HepG2 (cell line): ENCODE results near the gene CPT1B. TPM values are rescaled to one million over a fixed set of nuclear protein-coding genes. Genes with fewer than 3 reads are reported as not detected.

ENCODE experiments used
- ATAC-seq: fragments of 200-7000 bp; cut with Tn5 transposase; 3 replicates; pipeline ENCODE4 v1.9.1; 2020; ENCODE audit warnings: mild to moderate bottlenecking, moderate library complexity
- BruUV-seq: library from RNA; stranded (reverse); fragments of 400-500 nt; replicated peaks from 2 replicates; lab custom pipeline; 2021; lab: Mats Ljungman, UMichigan
- CTCF ChIA-PET: fragments of 300-600 bp; formaldehyde crosslinking; extraction: SDS; loops from one replicate; lab custom pipeline; 2021; ENCODE audit warnings: low total read pairs, inconsistent platforms, low intra/inter-chr PET ratio; lab: Yijun Ruan, JAX
- POLR2A ChIA-PET: fragments of 350-600 bp; sonication (Branson Sonifier 250); formaldehyde crosslinking; loops from one replicate; lab custom pipeline; 2020; ENCODE audit warnings: antibody characterized with exemption, inconsistent platforms; lab: Yijun Ruan, JAX
- DNase-seq: peaks from one replicate; pipeline ENCODE4 v3.0.0-alpha.2; 2015; ENCODE audit warnings: low spot score
- FAIRE-seq: peaks from 3 replicates; lab custom pipeline; 2011; peaks lifted over from hg19 to GRCh38; lab: Jason Lieb, UNC
- H2AFZ ChIP-seq: one replicate; pipeline ENCODE4 v1.6.1; 2011; ENCODE audit warnings: low read length, inconsistent platforms
- H3K27ac ChIP-seq: fragments of 300-600 bp; 3 replicates; pipeline ENCODE4 v1.8.0; 2011; ENCODE audit warnings: mixed run types, mild to moderate bottlenecking, mixed read lengths, low read length, inconsistent platforms; ENCODE audit not compliant: insufficient read depth; ENCODE audit errors: extremely low read length
- H3K27me3 ChIP-seq, 2 experiments: fragments of 200-600 bp in 1 of 2; 2 replicates in 1 of 2; 3 replicates in 1 of 2; pipeline versions ENCODE4 v1.6.0 to v1.8.0; 2011; ENCODE audit warnings: low read length in 2 of 2, mild to moderate bottlenecking in 2 of 2, moderate library complexity in 2 of 2, inconsistent platforms in 1 of 2; ENCODE audit not compliant: insufficient read depth in 2 of 2, control insufficient read depth in 1 of 2
- H3K36me3 ChIP-seq, 2 experiments: fragments of 200-600 bp in 1 of 2; replicated peaks in 1 of 2; 2 replicates in 1 of 2; 3 replicates in 1 of 2; pipeline versions ENCODE4 v1.5.1 to v1.8.0; 2011; ENCODE audit warnings: low read length in 2 of 2, inconsistent platforms in 1 of 2; ENCODE audit not compliant: insufficient read depth in 2 of 2, control insufficient read depth in 1 of 2
- H3K4me1 ChIP-seq: 2 replicates; pipeline ENCODE4 v1.5.1; 2012; ENCODE audit warnings: low read length, inconsistent platforms; ENCODE audit not compliant: insufficient read depth
- H3K4me2 ChIP-seq: 2 replicates; pipeline ENCODE4 v1.6.0; 2011; ENCODE audit warnings: low read depth, low read length, inconsistent platforms
- H3K4me3 ChIP-seq, 3 experiments: fragments of 200-600 bp in 1 of 3; sonication (generic), shearing (Covaris generic) in 1 of 3; replicated peaks in 1 of 3; 2 replicates each; pipeline ENCODE4 v1.5.1; 2011 to 2016; ENCODE audit warnings: low read length in 3 of 3, inconsistent platforms in 2 of 3, low read depth in 2 of 3, mild to moderate bottlenecking in 2 of 3, control low read depth in 1 of 3, mixed read lengths in 1 of 3; ENCODE audit not compliant: insufficient read depth in 1 of 3
- H3K79me2 ChIP-seq: one replicate; pipeline ENCODE4 v1.6.1; 2011; ENCODE audit warnings: low read length, inconsistent platforms; ENCODE audit not compliant: insufficient read depth
- H3K9ac ChIP-seq: 2 replicates; pipeline ENCODE4 v1.6.0; 2011; ENCODE audit warnings: mild to moderate bottlenecking, low read depth, low read length, inconsistent platforms; ENCODE audit not compliant: insufficient read depth
- H3K9me3 ChIP-seq: 2 replicates; pipeline ENCODE4 v1.5.1; 2012; ENCODE audit warnings: mild to moderate bottlenecking, low read length
- H4K20me1 ChIP-seq: 2 replicates; pipeline ENCODE4 v1.6.0; 2011; ENCODE audit warnings: inconsistent platforms, mild to moderate bottlenecking, low read length, moderate library complexity; ENCODE audit not compliant: insufficient read depth
- CC2D1A ChIP-seq: sonication (generic); formaldehyde crosslinking; IDR thresholded peaks from 2 replicates; pipeline ENCODE4 v1.8.1; 2023; ENCODE audit warnings: mild to moderate bottlenecking, missing genetic modification reagents
- EED ChIP-seq: sonication (generic); formaldehyde crosslinking; IDR thresholded peaks from 2 replicates; pipeline ENCODE4 v1.5.0; 2020; ENCODE audit warnings: mild to moderate bottlenecking, missing genetic modification reagents
- FOXP1 ChIP-seq, 2 experiments: fragments of 450-650 bp in 1 of 2; IDR thresholded peaks; 2 replicates each; pipeline ENCODE4 v1.6.1; 2017 to 2018; ENCODE audit warnings: antibody characterized with exemption in 1 of 2
- HHEX ChIP-seq: IDR thresholded peaks from 2 replicates; pipeline ENCODE4 v1.6.1; 2016; ENCODE audit warnings: control low read depth
- MIER2 ChIP-seq: IDR thresholded peaks from 2 replicates; pipeline ENCODE4 v1.6.1; 2016; ENCODE audit warnings: missing biosample characterization, missing genetic modification reagents
- PHF20 ChIP-seq: sonication (generic); formaldehyde crosslinking; IDR thresholded peaks from 2 replicates; pipeline ENCODE4 v1.5.0; 2020; ENCODE audit warnings: mild to moderate bottlenecking, missing genetic modification reagents
- POLR2AphosphoS2 ChIP-seq: IDR thresholded peaks from 2 replicates; pipeline ENCODE4 v1.6.1; 2011; ENCODE audit warnings: low read depth, low read length, improper control_type of control experiment
- PRMT3 ChIP-seq: sonication (generic); formaldehyde crosslinking; IDR thresholded peaks from 2 replicates; pipeline ENCODE4 v1.8.1; 2022; ENCODE audit warnings: low read depth, mild to moderate bottlenecking, moderate library complexity, missing genetic modification reagents, borderline replicate concordance
- ZMAT3 ChIP-seq: sonication (generic); formaldehyde crosslinking; conservative IDR thresholded peaks from 2 replicates; pipeline ENCODE4 v1.7.0; 2021; ENCODE audit warnings: missing genetic modification reagents
- ZNF329 ChIP-seq: sonication (generic); formaldehyde crosslinking; IDR thresholded peaks from 2 replicates; pipeline ENCODE4 v1.9.0; 2021; ENCODE audit warnings: low read depth, mild to moderate bottlenecking, missing genetic modification reagents
- ZNF563 ChIP-seq: sonication (generic); formaldehyde crosslinking; IDR thresholded peaks from 2 replicates; pipeline ENCODE4 v1.8.0; 2022; ENCODE audit warnings: mild to moderate bottlenecking, moderate library complexity, missing genetic modification reagents
- ZNF75D ChIP-seq: sonication (generic); formaldehyde crosslinking; IDR thresholded peaks from 2 replicates; pipeline ENCODE4 v1.8.1; 2023; ENCODE audit warnings: missing genetic modification reagents, mild to moderate bottlenecking, borderline replicate concordance
- ZNF883 ChIP-seq: sonication (generic); formaldehyde crosslinking; IDR thresholded peaks from 2 replicates; pipeline ENCODE4 v1.5.1; 2020; ENCODE audit warnings: mild to moderate bottlenecking, missing genetic modification reagents; ENCODE audit errors: not compliant biosample characterization
- ZSCAN30 ChIP-seq: sonication (generic); formaldehyde crosslinking; IDR thresholded peaks from 2 replicates; pipeline ENCODE4 v1.5.0; 2020; ENCODE audit warnings: mild to moderate bottlenecking, missing genetic modification reagents
- ZSCAN9 ChIP-seq: IDR thresholded peaks from 2 replicates; pipeline ENCODE4 v1.6.1; 2016; ENCODE audit warnings: borderline replicate concordance
- WGBS: methylation state at CpG from one replicate; pipeline ENCODE4 v1.1.6; 2017; ENCODE audit warnings: low lambda C conversion rate; 5-methylcytosine and 5-hydroxymethylcytosine counted together
- in situ Hi-C: cut with HindIII; loops from 2 replicates; pipeline ENCODE4 v1.10.0; 2017; ENCODE audit warnings: low pct_unique_long_range_greater_than_20kb; ENCODE audit not compliant: extremely low pct_ligation_motif_present
- intact Hi-C: fragments of 100-400 bp; cut with micrococcal nuclease; formaldehyde crosslinking; loops from one replicate; pipeline ENCODE4 v1.10.0; 2022; ENCODE audit not compliant: unreplicated experiment
- polyA plus RNA-seq, 8 experiments: library from polyadenylated mRNA; depleted of rRNA in 3 of 8; stranded (reverse) in 7 of 8; unstranded in 1 of 8; fragments of >200 nt; fragmentation: Illumina TruSeq in 4 of 8; extraction: Trizol in 4 of 8; gene quantifications; 2 replicates each; pipeline versions ENCODE4 v1.2.1 to v1.2.3, GENCODE V29; 2011 to 2016; ENCODE audit warnings: low read depth in 4 of 8, missing spikeins in 1 of 8, mixed read lengths in 1 of 8; ENCODE audit not compliant: insufficient read depth in 1 of 8
- total RNA-seq, 5 experiments: library from RNA; depleted of rRNA; stranded (reverse); fragments of >200 nt; fragmentation: Illumina TruSeq; extraction: Trizol; gene quantifications; 2 replicates each; pipeline ENCODE4 v1.2.3, GENCODE V29; 2016; ENCODE audit warnings: low read depth in 1 of 5
- TF ChIP-seq, protein P1 (sequence below), 2 experiments: sonication (generic) in 1 of 2; formaldehyde crosslinking in 1 of 2; IDR thresholded peaks; 2 replicates each; pipeline versions ENCODE4 v1.5.1 to v1.6.1; 2011 to 2020; ENCODE audit warnings: borderline replicate concordance in 1 of 2, low read depth in 1 of 2, low read length in 1 of 2, mild to moderate bottlenecking in 1 of 2, missing genetic modification reagents in 1 of 2, moderate library complexity in 1 of 2
- TF ChIP-seq, protein P2 (sequence below): sonication (generic); formaldehyde crosslinking; IDR thresholded peaks from 2 replicates; pipeline ENCODE4 v1.4.0; 2020; ENCODE audit warnings: mild to moderate bottlenecking, low read depth, missing genetic modification reagents

The CPT1B gene
- total and polyA plus RNA-seq, 2 of the 13 experiments (the other 11 are each of a cell fraction or from before 2014, with no cell fraction given) = 9.2 to 19.5 TPM

DNA sequence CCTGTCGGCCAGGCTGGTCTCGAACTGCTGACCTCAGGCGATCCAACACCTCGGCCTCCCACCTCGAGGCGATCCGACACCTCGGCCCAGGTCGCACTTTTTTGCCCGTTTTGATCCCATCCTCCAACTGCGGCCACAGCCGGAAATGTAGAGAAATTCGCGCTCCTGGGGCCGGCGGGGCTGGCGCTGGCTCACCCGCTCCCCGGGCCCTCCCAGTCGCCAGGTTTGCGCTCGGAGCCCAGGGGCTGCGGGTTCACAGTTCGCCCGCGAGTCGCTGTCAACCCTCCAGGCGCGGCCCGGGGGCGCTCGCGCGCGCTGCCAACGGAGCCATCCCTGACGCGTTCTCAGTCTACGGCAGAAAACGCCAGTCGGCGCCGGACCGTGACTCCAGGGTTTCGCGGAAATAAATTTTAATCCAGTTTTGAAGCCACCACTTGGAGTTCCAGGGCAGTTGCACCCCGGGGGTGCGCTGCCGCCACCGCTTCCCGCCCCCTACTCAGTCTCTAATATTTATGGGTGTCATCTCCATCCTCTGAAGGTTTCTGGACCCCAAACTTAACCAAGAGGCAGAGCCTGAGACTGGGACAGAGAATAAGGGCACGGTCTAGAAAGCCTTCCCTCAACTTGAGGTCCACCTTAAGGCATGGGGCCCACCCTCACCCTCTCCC lies 34.0 kb downstream of the CPT1B start:
- no peak for ATAC-seq
- POLR2A ChIA-PET = interaction anchor here (1.8 to 4.2 kb wide), 4 partner anchors 11 to 39 kb away, joined by 6 to 34 read pairs (median 18); partner anchors contain the start of genes CHKB, SCO2 and TYMP
- H3K4me1 ChIP-seq = peaks cover 35% of the 10 kb centered on the region
- H3K27ac ChIP-seq = no peak overlapping the region
- no TSS peak for BruUV-seq
- no peaks in the 10 kb centered on the region for H3K9me3 ChIP-seq
- no peak overlapping the region for H3K9ac ChIP-seq
- no peaks in the 10 kb centered on the region for H3K36me3 ChIP-seq
- TF ChIP-seq EED (CRISPR knock-in tag) (no peak), ZNF329 (CRISPR knock-in tag) (no peak), ZNF563 (CRISPR knock-in tag) (no peak), ZNF75D (CRISPR knock-in tag) (no peak), POLR2AphosphoS2 (no peak), ZSCAN9 (CRISPR knock-in tag) (no peak), CC2D1A (no peak), PRMT3 (CRISPR knock-in tag) (no peak), ZMAT3 (no peak), FOXP1 (IDR thresholded peaks at IDR 0.05) (no peak), FOXP1 (CRISPR knock-in tag; IDR thresholded peaks at IDR 0.05) (no peak), ZSCAN30 (CRISPR knock-in tag) (no peak), PHF20 (CRISPR knock-in tag) (no peak), ZNF883 (CRISPR knock-in tag) (no peak), HHEX (CRISPR knock-in tag) (no peak), MIER2 (CRISPR knock-in tag) (no peak)
- TF ChIP-seq, protein P1, sequence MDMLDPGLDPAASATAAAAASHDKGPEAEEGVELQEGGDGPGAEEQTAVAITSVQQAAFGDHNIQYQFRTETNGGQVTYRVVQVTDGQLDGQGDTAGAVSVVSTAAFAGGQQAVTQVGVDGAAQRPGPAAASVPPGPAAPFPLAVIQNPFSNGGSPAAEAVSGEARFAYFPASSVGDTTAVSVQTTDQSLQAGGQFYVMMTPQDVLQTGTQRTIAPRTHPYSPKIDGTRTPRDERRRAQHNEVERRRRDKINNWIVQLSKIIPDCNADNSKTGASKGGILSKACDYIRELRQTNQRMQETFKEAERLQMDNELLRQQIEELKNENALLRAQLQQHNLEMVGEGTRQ (IDR thresholded peaks at IDR 0.05; ENCODE audit: low read depth, low read length) = no peak
- TF ChIP-seq, protein P1 (CRISPR knock-in tag; IDR thresholded peaks at IDR 0.05; ENCODE audit: borderline replicate concordance) = no peak
- TF ChIP-seq, protein P2, sequence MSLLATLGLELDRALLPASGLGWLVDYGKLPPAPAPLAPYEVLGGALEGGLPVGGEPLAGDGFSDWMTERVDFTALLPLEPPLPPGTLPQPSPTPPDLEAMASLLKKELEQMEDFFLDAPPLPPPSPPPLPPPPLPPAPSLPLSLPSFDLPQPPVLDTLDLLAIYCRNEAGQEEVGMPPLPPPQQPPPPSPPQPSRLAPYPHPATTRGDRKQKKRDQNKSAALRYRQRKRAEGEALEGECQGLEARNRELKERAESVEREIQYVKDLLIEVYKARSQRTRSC (CRISPR knock-in tag) = no peak
- no peaks in the 10 kb centered on the region for H3K79me2 ChIP-seq
- intact Hi-C loops = no loop called here
- FAIRE-seq = no peak
- H3K27me3 ChIP-seq = peaks cover 3 to 30% of the 10 kb centered on the region in 2 experiments
- 88% methylated on average over 52 of the region's 52 CpGs for WGBS
- H3K4me2 ChIP-seq = no peak overlapping the region
- in situ Hi-C loops = no loop called here
- CTCF ChIA-PET = no interaction called here
- no peaks in the 10 kb centered on the region for H4K20me1 ChIP-seq
- H3K4me3 ChIP-seq = no peak overlapping the region
- no peak overlapping the region for H2AFZ ChIP-seq
- DNase-seq = no peak
